B cell (primary cell): ENCODE results near the gene RNF215. TPM values are rescaled to one million over a fixed set of nuclear protein-coding genes. Genes with fewer than 3 reads are reported as not detected.

Experiments used
- ATAC-seq: fragments of 200-7000 bp; cut with Tn5 transposase; one replicate; pipeline ENCODE4 v1.10.0; 2021; ENCODE audit warnings: low read depth, mild to moderate bottlenecking, moderate number of reproducible peaks, moderate library complexity
- CTCF ChIA-PET: fragments of 350-600 bp; sonication (Branson Sonifier 250); formaldehyde crosslinking; loops from one replicate; lab custom pipeline; 2021; ENCODE audit warnings: antibody characterized with exemption, inconsistent platforms; lab: Charles Lee
- POLR2A ChIA-PET: fragments of 350-600 bp; sonication (Branson Sonifier 250); formaldehyde crosslinking; loops from one replicate; lab custom pipeline; 2021; ENCODE audit warnings: antibody characterized with exemption; lab: Charles Lee
- DNase-seq: peaks from one replicate; pipeline ENCODE4 v3.0.0; 2013
- H2AFZ ChIP-seq: 2 replicates; pipeline ENCODE4 v1.6.1; 2012; ENCODE audit warnings: mild to moderate bottlenecking, low read depth, low read length; ENCODE audit not compliant: insufficient read depth, poor library complexity, severe bottlenecking
- H3K27ac ChIP-seq, 2 donors: 1 replicate in 1 of 2; 2 replicates in 1 of 2; pipeline ENCODE4 v1.5.1; 2012 to 2013; ENCODE audit warnings: low read length in 2 of 2, mild to moderate bottlenecking in 2 of 2, moderate library complexity in 1 of 2
- H3K27me3 ChIP-seq, 4 experiments: fragments of 200-600 bp in 1 of 4; sonication (generic) in 1 of 4; replicated peaks in 1 of 4; 1 replicate in 2 of 4; 2 replicates in 2 of 4; pipeline versions ENCODE4 v1.6.1 to v1.7.0; 2013 to 2016; ENCODE audit warnings: low read length in 3 of 4, mild to moderate bottlenecking in 2 of 4, mixed read lengths in 1 of 4, moderate library complexity in 1 of 4; ENCODE audit not compliant: insufficient read depth in 4 of 4, control insufficient read depth in 3 of 4; ENCODE audit errors: control extremely low read depth in 1 of 4
- H3K36me3 ChIP-seq, 2 experiments: replicated peaks in 1 of 2; 1 replicate in 1 of 2; 2 replicates in 1 of 2; pipeline versions ENCODE4 v1.6.1 to v1.7.1; 2013; ENCODE audit warnings: low read length in 1 of 2; ENCODE audit not compliant: insufficient read depth in 2 of 2, control insufficient read depth in 1 of 2; ENCODE audit errors: control extremely low read depth in 1 of 2, extremely low read depth in 1 of 2
- H3K4me1 ChIP-seq, 2 donors: fragments of 200-600 bp in 1 of 2; sonication (generic) in 1 of 2; 1 replicate in 1 of 2; 2 replicates in 1 of 2; pipeline versions ENCODE4 v1.5.1 to v1.6.1; 2013 to 2017; ENCODE audit warnings: low read length in 2 of 2; ENCODE audit not compliant: control insufficient read depth in 2 of 2, insufficient read depth in 2 of 2
- H3K4me2 ChIP-seq: replicated peaks from 2 replicates; pipeline ENCODE3; 2012; ENCODE audit warnings: mild to moderate bottlenecking, low read depth, low read length; ENCODE audit not compliant: poor library complexity, severe bottlenecking
- H3K4me3 ChIP-seq, 5 experiments: fragments of 200-600 bp in 1 of 5; sonication (generic) in 1 of 5; 1 replicate in 3 of 5; 2 replicates in 2 of 5; pipeline versions ENCODE4 v1.5.1 to v1.7.0; 2011 to 2016; ENCODE audit warnings: low read length in 4 of 5, mild to moderate bottlenecking in 4 of 5, low read depth in 2 of 5, control low read depth in 1 of 5, moderate library complexity in 1 of 5; ENCODE audit not compliant: insufficient read depth in 1 of 5; ENCODE audit errors: control extremely low read depth in 1 of 5, extremely low read depth in 1 of 5
- H3K79me2 ChIP-seq: fragments of 200-600 bp; sonication (generic); one replicate; pipeline ENCODE4 v1.6.0; 2016; ENCODE audit warnings: low read length; ENCODE audit not compliant: control insufficient read depth, insufficient read depth
- H3K9ac ChIP-seq: fragments of 200-600 bp; sonication (generic); 2 replicates; pipeline ENCODE4 v1.6.1; 2017; ENCODE audit warnings: mild to moderate bottlenecking, low read length, moderate library complexity
- H3K9me3 ChIP-seq, 3 donors: one replicate each; pipeline versions ENCODE4 v1.6.1 to v1.7.1; 2013; ENCODE audit warnings: low read length in 2 of 3; ENCODE audit not compliant: control insufficient read depth in 2 of 3, insufficient read depth in 1 of 3; ENCODE audit errors: control extremely low read depth in 1 of 3
- H4K20me1 ChIP-seq: 2 replicates; pipeline ENCODE4 v1.6.0; 2012; ENCODE audit warnings: mild to moderate bottlenecking, low read length; ENCODE audit not compliant: insufficient read depth, control insufficient read depth, poor library complexity, severe bottlenecking
- H3K27ac Mint-ChIP-seq: one replicate; pipeline ENCODE4 v1.8.0; 2021; ENCODE audit warnings: mixed read lengths
- H3K27me3 Mint-ChIP-seq: one replicate; pipeline ENCODE4 v1.8.0; 2021; ENCODE audit warnings: mixed read lengths
- H3K4me1 Mint-ChIP-seq: one replicate; pipeline ENCODE4 v1.8.0; 2021; ENCODE audit warnings: mixed read lengths
- H3K4me3 Mint-ChIP-seq: one replicate; pipeline ENCODE4 v1.8.0; 2021; ENCODE audit warnings: mixed read lengths
- H3K9me3 Mint-ChIP-seq: one replicate; pipeline ENCODE4 v1.8.0; 2022; ENCODE audit warnings: mixed read lengths; ENCODE audit not compliant: insufficient read depth
- CTCF ChIP-seq: fragments of 200-600 bp; IDR thresholded peaks from one replicate; pipeline ENCODE4 v1.8.0; 2022; ENCODE audit warnings: antibody characterized with exemption, mild to moderate bottlenecking
- EZH2 ChIP-seq: IDR thresholded peaks from 2 replicates; pipeline ENCODE4 v1.6.1; 2012; ENCODE audit warnings: borderline replicate concordance, low read depth, mild to moderate bottlenecking, moderate library complexity, low read length; ENCODE audit not compliant: insufficient read depth, poor library complexity, severe bottlenecking
- WGBS: methylation state at CpG from one replicate; pipeline ENCODE4 v1.1.5; 2013; ENCODE audit warnings: missing lambda C conversion rate; ENCODE audit not compliant: insufficient coverage; 5-methylcytosine and 5-hydroxymethylcytosine counted together
- intact Hi-C: fragments of 100-400 bp; cut with micrococcal nuclease; formaldehyde crosslinking; loops from one replicate; pipeline ENCODE4 v1.10.0; 2022
- polyA plus RNA-seq: library from polyadenylated mRNA; depleted of rRNA; stranded (reverse); fragments of >200 nt; gene quantifications from 2 replicates; pipeline ENCODE4 v1.2.3, GENCODE V29; 2012
- total RNA-seq, 2 donors: library from RNA; stranded (reverse); fragments of 120-200 nt in 1 of 2; gene quantifications; 1 replicate in 1 of 2; 2 replicates in 1 of 2; pipeline versions ENCODE4 v1.2.3 to v1.2.4, GENCODE V29; 2013 to 2022

RNF215 gene
- total and polyA plus RNA-seq, 2 donors (not counting 1 experiment from before 2014, with no cell fraction given) = 8.8 to 18.6 TPM

- no peak overlapping the region for H3K4me3 Mint-ChIP-seq
- WGBS = 100% methylated on average over 2 of the region's 5 CpGs
- intact Hi-C loops = no loop called here
- ATAC-seq = no peak
- H3K9me3 Mint-ChIP-seq = no peaks in the 10 kb centered on the region
- no peak for DNase-seq
- H3K4me1 Mint-ChIP-seq = peaks cover 8% of the 10 kb centered on the region
- peaks cover 8 to 15% of the 10 kb centered on the region in 2 donors for H3K4me1 ChIP-seq
- no peak overlapping the region for H3K9ac ChIP-seq
- no peak overlapping the region for H3K4me3 ChIP-seq
- H3K4me2 ChIP-seq = no peak overlapping the region
- H3K9me3 ChIP-seq = no peaks in the 10 kb centered on the region
- no peaks in the 10 kb centered on the region for H3K27me3 ChIP-seq
- POLR2A ChIA-PET = no interaction called here
- H3K27ac ChIP-seq = no peak overlapping the region
- no peaks in the 10 kb centered on the region for H3K36me3 ChIP-seq
- no peak overlapping the region for H2AFZ ChIP-seq
- H4K20me1 ChIP-seq = no peaks in the 10 kb centered on the region
- no peaks in the 10 kb centered on the region for H3K79me2 ChIP-seq
- H3K27me3 Mint-ChIP-seq = no peaks in the 10 kb centered on the region
- TF ChIP-seq CTCF = no peak
- no peak for TF ChIP-seq EZH2
- H3K27ac Mint-ChIP-seq = no peak overlapping the region
- CTCF ChIA-PET = interaction anchor here (1.3 to 19.9 kb wide), 2 partner anchors 9 to 94 kb away, joined by 5 to 510 read pairs; partner anchors contain the start of gene CASTOR1
These were observed 4.9 kb downstream of the RNF215 start for GRCh38 chr22:30382340-30382739.

GRCh38 chr22:30381264-30381663 is 5.9 kb downstream of the RNF215 start:
- no peak overlapping the region for H3K27ac ChIP-seq
- no peak overlapping the region for H2AFZ ChIP-seq
- CTCF ChIA-PET = interaction anchor here (1.0 to 19.9 kb wide), 2 partner anchors 93 to 118 kb away, joined by 4 to 510 read pairs; partner anchors contain the start of gene CASTOR1
- no peak for TF ChIP-seq EZH2
- TF ChIP-seq CTCF = no peak
- Mint-ChIP-seq H3K27me3 (no peaks in the 10 kb centered on the region), H3K4me3 (no peak overlapping the region), H3K4me1 (peaks cover 4% of the 10 kb centered on the region), H3K9me3 (no peaks in the 10 kb centered on the region), H3K27ac (no peak overlapping the region)
- ATAC-seq (no peak), DNase-seq (no peak)
- H4K20me1 ChIP-seq = no peaks in the 10 kb centered on the region
- H3K79me2 ChIP-seq = no peaks in the 10 kb centered on the region
- POLR2A ChIA-PET = no interaction called here
- H3K36me3 ChIP-seq = no peaks in the 10 kb centered on the region
- no peak overlapping the region for H3K4me2 ChIP-seq
- peaks cover 3 to 9% of the 10 kb centered on the region in 2 donors for H3K4me1 ChIP-seq
- H3K4me3 ChIP-seq = no peak overlapping the region
- intact Hi-C loops = no loop called here
- H3K9ac ChIP-seq = no peak overlapping the region
- WGBS = 88% methylated on average over 8 of the region's 12 CpGs
- H3K9me3 ChIP-seq = no peaks in the 10 kb centered on the region
- H3K27me3 ChIP-seq = no peaks in the 10 kb centered on the region
